Psoas muscle (tissue), 8 donors: ENCODE measurements around the gene PITPNM2. TPM values are rescaled to one million over a fixed set of nuclear protein-coding genes. Genes with fewer than 3 reads are reported as not detected.

ENCODE experiments used
- ATAC-seq, 4 donors: fragments of 200-7000 bp; cut with Tn5 transposase; one replicate each; pipeline ENCODE4 v1.9.1; 2020; ENCODE audit warnings: moderate library complexity in 3 of 4, mild to moderate bottlenecking in 2 of 4
- DNase-seq, 2 donors: peaks; one replicate each; pipeline ENCODE4 v3.0.0-alpha.2; 2020
- H3K27ac ChIP-seq: fragments of 200-600 bp; one replicate; pipeline ENCODE4 v1.8.0; 2022
- H3K27me3 ChIP-seq, 3 donors: fragments of 200-600 bp in 1 of 3; one replicate each; pipeline versions ENCODE4 v1.6.1 to v1.8.0; 2013 to 2022; ENCODE audit warnings: low read length in 2 of 3, mild to moderate bottlenecking in 2 of 3, moderate library complexity in 1 of 3; ENCODE audit not compliant: insufficient read depth in 3 of 3
- H3K36me3 ChIP-seq, 2 donors: fragments of 200-600 bp in 1 of 2; one replicate each; pipeline versions ENCODE4 v1.6.1 to v1.8.0; 2013 to 2022; ENCODE audit warnings: low read depth in 1 of 2, mild to moderate bottlenecking in 1 of 2, moderate library complexity in 1 of 2; ENCODE audit not compliant: insufficient read depth in 1 of 2
- H3K4me1 ChIP-seq: fragments of 200-600 bp; one replicate; pipeline ENCODE4 v1.8.0; 2022
- H3K4me3 ChIP-seq: fragments of 200-600 bp; one replicate; pipeline ENCODE4 v1.8.0; 2022; ENCODE audit warnings: mild to moderate bottlenecking
- H3K9me3 ChIP-seq: fragments of 200-600 bp; one replicate; pipeline ENCODE4 v1.8.0; 2022
- CTCF ChIP-seq: fragments of 200-600 bp; IDR thresholded peaks from one replicate; pipeline ENCODE4 v1.8.0; 2022; ENCODE audit warnings: antibody characterized with exemption
- WGBS, 3 donors: extraction: QIAGEN DNeasy Blood & Tissue Kit; methylation state at CpG; one replicate each; pipeline versions ENCODE4 v1.1.6 to v1.1.7; 2013; 5-methylcytosine and 5-hydroxymethylcytosine counted together
- intact Hi-C, 2 donors: fragments of 100-400 bp; cut with DNase I; formaldehyde crosslinking; loops; one replicate each; pipeline versions ENCODE4 v1.11.0 to v1.14.2; 2022
- polyA plus RNA-seq, 3 donors: library from polyadenylated mRNA; stranded (reverse); fragments of 200-250 nt; gene quantifications; one replicate each; pipeline ENCODE4 v1.2.3, GENCODE V29; 2013
- total RNA-seq, 4 donors: library from RNA; stranded (reverse); fragmentation: NEBNext Ultra II Directional in 2 of 4; extraction: Animal tissue kit (Norgen Biotek cat#: 25700) in 2 of 4; gene quantifications; one replicate each; pipeline versions ENCODE4 v1.2.1 to v1.2.4, GENCODE V29; 2021 to 2023
- donor health status: healthy with polysubstance abuse.
- donor health status: DM: no; HTN: no; CAD: no; lungs with moderate emphysema.
- donor health status: Bipolar disorder and iron deficiency.
- donor health status: healthy.
- donor health status: DM: yes; HTN: yes; CAD: no.
- donor health status: DM: no; HTN: no; CAD: no.
- donor health status: DM: no; HTN: no; CAD: no.
- donor health status: DM: yes; HTN: yes; CAD: no.

The PITPNM2 gene
- total and polyA plus RNA-seq, 7 donors = 2.2 to 7.4 (median 4.6) TPM

- no peak overlapping the region for H3K27ac ChIP-seq
- DNase-seq (no peak), ATAC-seq (no peak)
- no peak for TF ChIP-seq CTCF
- no peaks in the 10 kb centered on the region for H3K36me3 ChIP-seq
- no peaks in the 10 kb centered on the region for H3K9me3 ChIP-seq
- peaks cover 0 to 2% (median 0%) of the 10 kb centered on the region in 3 donors for H3K27me3 ChIP-seq
- intact Hi-C loops = no loop called here
- no peak overlapping the region for H3K4me3 ChIP-seq
- WGBS, 3 donors = 91 to 97% (median 95%) methylated on average over 3 of the region's 3 CpGs
- peaks cover 13% of the 10 kb centered on the region for H3K4me1 ChIP-seq
Measured at GRCh38 chr12:123122626-123123025, 28.3 kb downstream of the PITPNM2 start.

- intact Hi-C loops = no loop called here
- Histone ChIP-seq H3K27ac (no peak overlapping the region), H3K27me3 (peaks cover 0 to 2% (median 0%) of the 10 kb centered on the region in 3 donors)
Measured at GRCh38 chr12:123121670-123122069, 29.2 kb downstream of the PITPNM2 start.

GRCh38 chr12:123120452-123121166 lies 30.3 kb downstream of the PITPNM2 start:
- ATAC-seq (no peak), DNase-seq (no peak)
- 64 to 81% (median 70%) methylated on average over 3 of the region's 3 CpGs for WGBS, 3 donors

More at GRCh38 chr12:123121670-123122069, 29.2 kb downstream of the PITPNM2 start:
- H3K4me3 ChIP-seq = no peak overlapping the region
- WGBS, 3 donors = 94 to 96% (median 94%) methylated on average over 6 of the region's 6 CpGs
- no peak for DNase-seq
- ATAC-seq = no peak
- no peak for TF ChIP-seq CTCF
- peaks cover 9% of the 10 kb centered on the region for H3K4me1 ChIP-seq
- no peaks in the 10 kb centered on the region for H3K9me3 ChIP-seq
- H3K36me3 ChIP-seq = no peaks in the 10 kb centered on the region

GRCh38 chr12:123119808-123120207 lies 31.1 kb downstream of the PITPNM2 start:
- WGBS, 3 donors = 94 to 96% (median 95%) methylated on average over 7 of the region's 7 CpGs
- Histone ChIP-seq H3K4me3 (no peak overlapping the region), H3K9me3 (no peaks in the 10 kb centered on the region), H3K4me1 (peaks cover 13% of the 10 kb centered on the region), H3K27me3 (peaks cover 0 to 2% (median 0%) of the 10 kb centered on the region in 3 donors), H3K36me3 (no peaks in the 10 kb centered on the region), H3K27ac (no peak overlapping the region)
- intact Hi-C loops = no loop called here
- no peak for TF ChIP-seq CTCF
- DNase-seq = no peak
- no peak for ATAC-seq

More at GRCh38 chr12:123120452-123121166, 30.3 kb downstream of the PITPNM2 start:
- H3K27ac ChIP-seq = no peak overlapping the region
- no peak overlapping the region for H3K4me3 ChIP-seq
- peaks cover 0 to 2% (median 0%) of the 10 kb centered on the region in 3 donors for H3K27me3 ChIP-seq
- H3K4me1 ChIP-seq = peaks cover 7% of the 10 kb centered on the region
- H3K36me3 ChIP-seq = no peaks in the 10 kb centered on the region
- TF ChIP-seq CTCF = no peak
- intact Hi-C loops = no loop called here
- no peaks in the 10 kb centered on the region for H3K9me3 ChIP-seq
